HepG2 (cell line): ENCODE results near the gene AHCYL2. TPM values are rescaled to one million over a fixed set of nuclear protein-coding genes. Genes with fewer than 3 reads are reported as not detected.

Source experiments
- ATAC-seq: fragments of 200-7000 bp; cut with Tn5 transposase; 3 replicates; pipeline ENCODE4 v1.9.1; 2020; ENCODE audit warnings: mild to moderate bottlenecking, moderate library complexity
- BruUV-seq: library from RNA; stranded (reverse); fragments of 400-500 nt; replicated peaks from 2 replicates; lab custom pipeline; 2021; lab: Mats Ljungman, UMichigan
- CTCF ChIA-PET: fragments of 300-600 bp; formaldehyde crosslinking; extraction: SDS; loops from one replicate; lab custom pipeline; 2021; ENCODE audit warnings: low total read pairs, inconsistent platforms, low intra/inter-chr PET ratio; lab: Yijun Ruan, JAX
- POLR2A ChIA-PET: fragments of 350-600 bp; sonication (Branson Sonifier 250); formaldehyde crosslinking; loops from one replicate; lab custom pipeline; 2020; ENCODE audit warnings: antibody characterized with exemption, inconsistent platforms; lab: Yijun Ruan, JAX
- DNase-seq: peaks from one replicate; pipeline ENCODE4 v3.0.0-alpha.2; 2015; ENCODE audit warnings: low spot score
- FAIRE-seq: peaks from 3 replicates; lab custom pipeline; 2011; peaks lifted over from hg19 to GRCh38; lab: Jason Lieb, UNC
- H2AFZ ChIP-seq: one replicate; pipeline ENCODE4 v1.6.1; 2011; ENCODE audit warnings: low read length, inconsistent platforms
- H3K27ac ChIP-seq: fragments of 300-600 bp; 3 replicates; pipeline ENCODE4 v1.8.0; 2011; ENCODE audit warnings: mixed run types, mild to moderate bottlenecking, mixed read lengths, low read length, inconsistent platforms; ENCODE audit not compliant: insufficient read depth; ENCODE audit errors: extremely low read length
- H3K27me3 ChIP-seq, 2 experiments: fragments of 200-600 bp in 1 of 2; 2 replicates in 1 of 2; 3 replicates in 1 of 2; pipeline versions ENCODE4 v1.6.0 to v1.8.0; 2011; ENCODE audit warnings: low read length in 2 of 2, mild to moderate bottlenecking in 2 of 2, moderate library complexity in 2 of 2, inconsistent platforms in 1 of 2; ENCODE audit not compliant: insufficient read depth in 2 of 2, control insufficient read depth in 1 of 2
- H3K36me3 ChIP-seq, 2 experiments: fragments of 200-600 bp in 1 of 2; replicated peaks in 1 of 2; 2 replicates in 1 of 2; 3 replicates in 1 of 2; pipeline versions ENCODE4 v1.5.1 to v1.8.0; 2011; ENCODE audit warnings: low read length in 2 of 2, inconsistent platforms in 1 of 2; ENCODE audit not compliant: insufficient read depth in 2 of 2, control insufficient read depth in 1 of 2
- H3K4me1 ChIP-seq: 2 replicates; pipeline ENCODE4 v1.5.1; 2012; ENCODE audit warnings: low read length, inconsistent platforms; ENCODE audit not compliant: insufficient read depth
- H3K4me2 ChIP-seq: 2 replicates; pipeline ENCODE4 v1.6.0; 2011; ENCODE audit warnings: low read depth, low read length, inconsistent platforms
- H3K4me3 ChIP-seq, 3 experiments: fragments of 200-600 bp in 1 of 3; sonication (generic), shearing (Covaris generic) in 1 of 3; replicated peaks in 1 of 3; 2 replicates each; pipeline ENCODE4 v1.5.1; 2011 to 2016; ENCODE audit warnings: low read length in 3 of 3, inconsistent platforms in 2 of 3, low read depth in 2 of 3, mild to moderate bottlenecking in 2 of 3, control low read depth in 1 of 3, mixed read lengths in 1 of 3; ENCODE audit not compliant: insufficient read depth in 1 of 3
- H3K79me2 ChIP-seq: one replicate; pipeline ENCODE4 v1.6.1; 2011; ENCODE audit warnings: low read length, inconsistent platforms; ENCODE audit not compliant: insufficient read depth
- H3K9ac ChIP-seq: 2 replicates; pipeline ENCODE4 v1.6.0; 2011; ENCODE audit warnings: mild to moderate bottlenecking, low read depth, low read length, inconsistent platforms; ENCODE audit not compliant: insufficient read depth
- H3K9me3 ChIP-seq: 2 replicates; pipeline ENCODE4 v1.5.1; 2012; ENCODE audit warnings: mild to moderate bottlenecking, low read length
- H4K20me1 ChIP-seq: 2 replicates; pipeline ENCODE4 v1.6.0; 2011; ENCODE audit warnings: inconsistent platforms, mild to moderate bottlenecking, low read length, moderate library complexity; ENCODE audit not compliant: insufficient read depth
- ATF4 ChIP-seq, 2 experiments: fragments of 450-650 bp in 1 of 2; sonication (generic) in 1 of 2; formaldehyde crosslinking; IDR thresholded peaks; 2 replicates each; pipeline versions ENCODE4 v1.5.0 to v1.8.0; 2020 to 2022; ENCODE audit warnings: mild to moderate bottlenecking in 1 of 2, missing genetic modification reagents in 1 of 2
- CSRNP1 ChIP-seq: sonication (generic); formaldehyde crosslinking; IDR thresholded peaks from 2 replicates; pipeline ENCODE4 v1.8.1; 2023; ENCODE audit warnings: mild to moderate bottlenecking, missing genetic modification reagents
- DR1 ChIP-seq: sonication (generic); formaldehyde crosslinking; IDR thresholded peaks from 2 replicates; pipeline ENCODE4 v1.8.0; 2021; ENCODE audit warnings: mild to moderate bottlenecking, missing genetic modification reagents, inconsistent platforms
- MTA3 ChIP-seq: sonication (generic); formaldehyde crosslinking; IDR thresholded peaks from 2 replicates; pipeline ENCODE4 v1.4.0; 2020; ENCODE audit warnings: missing genetic modification reagents
- PATZ1 ChIP-seq: sonication (generic); formaldehyde crosslinking; IDR thresholded peaks from 2 replicates; pipeline ENCODE4 v1.4.0; 2020; ENCODE audit warnings: missing genetic modification reagents
- PHF5A ChIP-seq: IDR thresholded peaks from one replicate; pipeline ENCODE4 v1.6.1; 2018; ENCODE audit warnings: low read depth, missing genetic modification reagents; ENCODE audit not compliant: unreplicated experiment
- PPARG ChIP-seq: conservative IDR thresholded peaks from 2 replicates; pipeline ENCODE4 v1.6.1; 2016; ENCODE audit warnings: missing biosample characterization, missing genetic modification reagents
- ZBTB25 ChIP-seq: IDR thresholded peaks from 2 replicates; pipeline ENCODE4 v1.6.1; 2018; ENCODE audit warnings: missing genetic modification reagents
- ZNF143 ChIP-seq: sonication (generic); formaldehyde crosslinking; IDR thresholded peaks from 2 replicates; pipeline ENCODE4 v1.4.0; 2020; ENCODE audit warnings: missing genetic modification reagents
- ZNF20 ChIP-seq: sonication (generic); formaldehyde crosslinking; IDR thresholded peaks from 2 replicates; pipeline ENCODE4 v1.4.0; 2020; ENCODE audit warnings: mild to moderate bottlenecking, moderate library complexity, missing genetic modification reagents
- ZNF414 ChIP-seq: sonication (generic); formaldehyde crosslinking; IDR thresholded peaks from 2 replicates; pipeline ENCODE4 v1.5.0; 2020; ENCODE audit warnings: missing genetic modification reagents
- ZNF547 ChIP-seq: sonication (generic); formaldehyde crosslinking; IDR thresholded peaks from 2 replicates; pipeline ENCODE4 v1.5.1; 2020; ENCODE audit warnings: mild to moderate bottlenecking, missing genetic modification reagents
- WGBS: methylation state at CpG from one replicate; pipeline ENCODE4 v1.1.6; 2017; ENCODE audit warnings: low lambda C conversion rate; 5-methylcytosine and 5-hydroxymethylcytosine counted together
- in situ Hi-C: cut with HindIII; loops from 2 replicates; pipeline ENCODE4 v1.10.0; 2017; ENCODE audit warnings: low pct_unique_long_range_greater_than_20kb; ENCODE audit not compliant: extremely low pct_ligation_motif_present
- intact Hi-C: fragments of 100-400 bp; cut with micrococcal nuclease; formaldehyde crosslinking; loops from one replicate; pipeline ENCODE4 v1.10.0; 2022; ENCODE audit not compliant: unreplicated experiment
- polyA plus RNA-seq, 8 experiments: library from polyadenylated mRNA; depleted of rRNA in 3 of 8; stranded (reverse) in 7 of 8; unstranded in 1 of 8; fragments of >200 nt; fragmentation: Illumina TruSeq in 4 of 8; extraction: Trizol in 4 of 8; gene quantifications; 2 replicates each; pipeline versions ENCODE4 v1.2.1 to v1.2.3, GENCODE V29; 2011 to 2016; ENCODE audit warnings: low read depth in 4 of 8, missing spikeins in 1 of 8, mixed read lengths in 1 of 8; ENCODE audit not compliant: insufficient read depth in 1 of 8
- total RNA-seq, 5 experiments: library from RNA; depleted of rRNA; stranded (reverse); fragments of >200 nt; fragmentation: Illumina TruSeq; extraction: Trizol; gene quantifications; 2 replicates each; pipeline ENCODE4 v1.2.3, GENCODE V29; 2016; ENCODE audit warnings: low read depth in 1 of 5

AHCYL2 gene
- total and polyA plus RNA-seq, 2 of the 13 experiments (the other 11 are each of a cell fraction or from before 2014, with no cell fraction given): 9.5 to 14.7 TPM

GRCh38 chr7:129426482-129426881 lies 201.7 kb downstream of the AHCYL2 start:
- in situ Hi-C loops (no loop called here), intact Hi-C loops (no loop called here)
- Histone ChIP-seq H3K9me3 (no peaks in the 10 kb centered on the region), H3K9ac (no peak overlapping the region), H4K20me1 (no peaks in the 10 kb centered on the region), H3K79me2 (no peaks in the 10 kb centered on the region), H3K27ac (no peak overlapping the region), H3K4me2 (no peak overlapping the region), H3K4me3 (no peak overlapping the region), H3K4me1 (peaks cover 7% of the 10 kb centered on the region; the same call in 1 of the 2 replicates), H3K36me3 (0 out of 5 replicates have a peak, but pooled peaks cover 3 to 4% of the 10 kb centered on the region in 2 experiments), H3K27me3 (no peaks in the 10 kb centered on the region), H2AFZ (no peak overlapping the region)
- ATAC-seq: no peak
- BruUV-seq: no TSS peak
- no peak for FAIRE-seq
- ChIA-PET POLR2A (interaction anchor here (1.0 kb wide), 1 partner anchor 7 kb away, joined by 3 read pairs; the partner anchor contains the start of gene STRIP2), CTCF (no interaction called here)
- DNase-seq: no peak
- TF ChIP-seq DR1 (CRISPR knock-in tag) (no peak), PHF5A (no peak), ZNF547 (CRISPR knock-in tag) (no peak)

- Histone ChIP-seq H3K4me2 (no peak overlapping the region), H3K27ac (no peak overlapping the region), H3K4me1 (peaks cover 7% of the 10 kb centered on the region; the same call in 1 of the 2 replicates), H3K9me3 (no peaks in the 10 kb centered on the region), H4K20me1 (no peaks in the 10 kb centered on the region), H3K9ac (no peak overlapping the region), H2AFZ (no peak overlapping the region), H3K79me2 (no peaks in the 10 kb centered on the region), H3K4me3 (no peak overlapping the region), H3K36me3 (0 out of 5 replicates have a peak, but pooled peaks cover 3 to 4% of the 10 kb centered on the region in 2 experiments), H3K27me3 (no peaks in the 10 kb centered on the region)
- no peak for ATAC-seq
- BruUV-seq: no TSS peak
- in situ Hi-C loops (no loop called here), intact Hi-C loops (no loop called here)
- POLR2A ChIA-PET: no interaction called here
- WGBS: 91% methylated on average over 2 of the region's 2 CpGs
- CTCF ChIA-PET: no interaction called here
- no peak for DNase-seq
- no peak for FAIRE-seq
- no peak for TF ChIP-seq ZNF414 (CRISPR knock-in tag)
- TF ChIP-seq ZBTB25: no peak
- TF ChIP-seq MTA3 (CRISPR knock-in tag): no peak
- no peak for TF ChIP-seq PATZ1 (CRISPR knock-in tag)
- no peak for TF ChIP-seq CSRNP1 (CRISPR knock-in tag)
- TF ChIP-seq ATF4 (CRISPR knock-in tag; IDR thresholded peaks at IDR 0.05): no peak
- TF ChIP-seq ZNF20 (CRISPR knock-in tag): no peak
- TF ChIP-seq PPARG (CRISPR knock-in tag): no peak
- TF ChIP-seq ZNF143 (CRISPR knock-in tag): no peak
Measured at GRCh38 chr7:129427526-129428045, 202.8 kb downstream of the AHCYL2 start.
